LoVo (cell line): ENCODE measurements around the gene MAPKBP1.
A peak's percentile ranks its signal among the peaks of the same experiment; 100 is the strongest.
"Not testable (repeated sequence)": the region's sequence is repeated elsewhere in the genome, so short reads cannot be mapped to it uniquely, and the experiment has no call there.

Experiments
- DNase-seq: peaks from one replicate; pipeline ENCODE4 v3.0.0-alpha.2; 2016; ENCODE audit warnings: low spot score

MAPKBP1 gene

GRCh38 chr15:41825572-41826535 lies 51.6 kb downstream of the MAPKBP1 start:
- no peak for DNase-seq

GRCh38 chr15:41827290-41827879 lies 53.1 kb downstream of the MAPKBP1 start:
- peak; percentile 18 for DNase-seq

GRCh38 chr15:41827880-41828806 lies 53.9 kb downstream of the MAPKBP1 start, which contains the start of gene JMJD7:
Gene JMJD7 (plus strand): TSS chr15:41828092. CDS start chr15:41828125, 33 bp downstream.
- peak; percentile 95 for DNase-seq

GRCh38 chr15:41828807-41829141 lies 54.5 kb downstream of the MAPKBP1 start:
- DNase-seq, result peak; percentile 2

GRCh38 chr15:41829959-41830646 lies 55.8 kb downstream of the MAPKBP1 start:
- DNase-seq, result no peak

GRCh38 chr15:41831291-41831690 lies 57.0 kb downstream of the MAPKBP1 start:
- DNase-seq, result not testable (repeated sequence)

- DNase-seq, result no peak
These were observed 57.9 kb downstream of the MAPKBP1 start for GRCh38 chr15:41832208-41832607.

GRCh38 chr15:41832875-41833274 lies 58.6 kb downstream of the MAPKBP1 start:
- DNase-seq, result no peak

GRCh38 chr15:41834096-41834495 lies 59.8 kb downstream of the MAPKBP1 start:
- no peak for DNase-seq

GRCh38 chr15:41836073-41836472 lies 61.8 kb downstream of the MAPKBP1 start:
- no peak for DNase-seq

GRCh38 chr15:41836713-41837454 lies 62.6 kb downstream of the MAPKBP1 start:
- no peak for DNase-seq

GRCh38 chr15:41838400-41838897 lies 64.2 kb downstream of the MAPKBP1 start, which contains the start of gene PLA2G4B:
Gene PLA2G4B (plus strand): TSS chr15:41838847. CDS start chr15:41838914, 67 bp downstream.
- DNase-seq, result peak; percentile 56

GRCh38 chr15:41839781-41840491 lies 65.7 kb downstream of the MAPKBP1 start:
- no peak for DNase-seq

- DNase-seq, result no peak
These were observed 66.4 kb downstream of the MAPKBP1 start for GRCh38 chr15:41840673-41841072.

- DNase-seq, result no peak
These were observed 66.8 kb downstream of the MAPKBP1 start for GRCh38 chr15:41841131-41841530.

- no peak for DNase-seq
These were observed 67.9 kb downstream of the MAPKBP1 start for GRCh38 chr15:41842229-41842628.

- no peak for DNase-seq
These were observed 69.3 kb downstream of the MAPKBP1 start for GRCh38 chr15:41843571-41843970.

GRCh38 chr15:41844814-41845213 lies 70.5 kb downstream of the MAPKBP1 start:
- DNase-seq, result no peak

GRCh38 chr15:41847206-41847605 lies 72.9 kb downstream of the MAPKBP1 start:
- DNase-seq, result no peak

- no peak for DNase-seq
These were observed 73.7 kb downstream of the MAPKBP1 start for GRCh38 chr15:41847981-41848380.
